Stimulated activated CD8-positive, alpha-beta memory T cell treated with anti-CD3 and anti-CD28 coated beads, Interleukin-4, amount 100 ng/mL, for 48 hours (primary cell): ENCODE measurements around the gene SH3RF3.
"Not testable (repeated sequence)": the region's sequence is repeated elsewhere in the genome, so short reads cannot be mapped to it uniquely, and the experiment has no call there.

Source experiments
- DNase-seq: peaks from one replicate; pipeline ENCODE4 v3.0.0-alpha.2; 2020

The SH3RF3 gene

GRCh38 chr2:109223490-109223889, 94.5 kb downstream of the SH3RF3 start:
- DNase-seq = no peak

- DNase-seq = not testable (repeated sequence)
Measured at GRCh38 chr2:109224341-109224740, 95.3 kb downstream of the SH3RF3 start.

- DNase-seq = no peak
Measured at GRCh38 chr2:109225170-109225782, 96.3 kb downstream of the SH3RF3 start.

GRCh38 chr2:109226128-109226527, 97.1 kb downstream of the SH3RF3 start:
- no peak for DNase-seq

GRCh38 chr2:109226622-109227021, 97.6 kb downstream of the SH3RF3 start:
- no peak for DNase-seq

- no peak for DNase-seq
Measured at GRCh38 chr2:109229094-109229675, 100.2 kb downstream of the SH3RF3 start.

GRCh38 chr2:109230941-109231420, 102.0 kb downstream of the SH3RF3 start:
- DNase-seq = no peak

GRCh38 chr2:109231428-109231827, 102.4 kb downstream of the SH3RF3 start:
- DNase-seq = no peak

GRCh38 chr2:109231996-109232705, 103.1 kb downstream of the SH3RF3 start:
- DNase-seq = no peak

- DNase-seq = no peak
Measured at GRCh38 chr2:109232909-109233308, 103.9 kb downstream of the SH3RF3 start.

GRCh38 chr2:109233643-109234042, 104.6 kb downstream of the SH3RF3 start:
- DNase-seq = no peak

- DNase-seq = no peak
Measured at GRCh38 chr2:109234355-109234754, 105.3 kb downstream of the SH3RF3 start.

- no peak for DNase-seq
Measured at GRCh38 chr2:109236147-109236546, 107.1 kb downstream of the SH3RF3 start.

- no peak for DNase-seq
Measured at GRCh38 chr2:109237792-109238191, 108.8 kb downstream of the SH3RF3 start.

- DNase-seq = peak; percentile 40
Measured at GRCh38 chr2:109238580-109238979, 109.6 kb downstream of the SH3RF3 start.

GRCh38 chr2:109239720-109240119, 110.7 kb downstream of the SH3RF3 start:
- DNase-seq = no peak

GRCh38 chr2:109242210-109242653, 113.2 kb downstream of the SH3RF3 start:
- no peak for DNase-seq

- no peak for DNase-seq
Measured at GRCh38 chr2:109242654-109243331, 113.8 kb downstream of the SH3RF3 start.

- DNase-seq = no peak
Measured at GRCh38 chr2:109243526-109244303, 114.7 kb downstream of the SH3RF3 start.

GRCh38 chr2:109244304-109244582, 115.2 kb downstream of the SH3RF3 start:
- DNase-seq = no peak

- DNase-seq = no peak
Measured at GRCh38 chr2:109244750-109245382, 115.9 kb downstream of the SH3RF3 start.

GRCh38 chr2:109246176-109246575, 117.2 kb downstream of the SH3RF3 start:
- DNase-seq = no peak
